Measurements from ENCODE around the gene ANKRD2. TPM values are rescaled to one million over a fixed set of nuclear protein-coding genes. Genes with fewer than 3 reads are reported as not detected.

The ANKRD2 gene
- total RNA-seq, 2 experiments from 2014 or later: not detected

DNA sequence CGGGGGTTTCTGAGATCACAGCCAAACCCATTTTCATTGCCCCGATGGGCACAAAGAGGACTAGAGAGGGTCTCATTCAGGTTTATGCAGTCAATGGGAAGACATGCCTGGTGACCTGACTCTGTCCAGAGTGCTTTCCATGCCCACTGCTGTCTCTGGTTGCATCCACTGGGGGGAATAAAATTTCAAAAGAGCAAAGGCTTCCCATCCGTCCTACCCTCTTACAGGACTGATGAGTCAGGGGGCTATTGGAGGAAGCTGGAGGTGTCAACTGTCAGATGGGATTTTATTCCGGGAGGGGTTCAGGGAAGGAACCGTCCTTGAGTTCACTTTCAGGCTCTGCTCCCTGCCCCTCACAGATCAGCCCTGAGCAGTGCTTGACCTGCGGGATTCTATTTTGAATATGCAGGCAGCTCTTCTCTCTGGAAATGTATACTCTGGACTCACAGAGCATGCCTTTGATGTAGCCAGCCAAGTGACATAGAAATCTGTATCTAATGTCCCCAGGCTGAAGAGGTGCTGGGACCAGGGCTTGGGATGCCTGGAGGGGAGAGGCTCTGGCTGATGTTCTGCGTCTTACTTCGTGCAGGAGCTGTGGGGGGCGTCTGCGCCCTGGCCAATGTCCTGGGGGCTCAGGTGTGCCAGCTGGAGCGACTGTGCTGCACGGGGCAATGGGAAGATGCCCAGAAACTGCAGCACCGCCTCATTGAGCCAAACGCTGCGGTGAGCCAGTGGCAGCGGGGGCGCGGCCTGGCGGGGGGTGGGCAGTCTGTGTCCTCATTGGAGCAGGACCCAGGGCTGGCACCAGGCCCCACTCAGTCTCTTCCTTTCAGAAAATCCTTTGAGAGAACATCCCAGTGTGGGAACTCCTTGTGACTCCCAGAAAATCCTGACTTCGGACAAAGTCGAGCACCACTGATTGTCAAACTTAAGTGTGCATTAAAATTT is 29.0 kb downstream of the ANKRD2 start:
- Histone ChIP-seq H3K4me1 (ENCODE audit: insufficient read depth, low read length) (no peaks in the 10 kb centered on the region), H3K36me3 (ENCODE audit: insufficient read depth, low read length) (no peaks in the 10 kb centered on the region), H3K4me3 (ENCODE audit: low read length) (no peak overlapping the region), H3K27me3 (ENCODE audit: control insufficient read depth in 1 of 2, insufficient read depth in 2 of 2, low read length in 2 of 2) (no peaks in the 10 kb centered on the region), H3K27ac (ENCODE audit: low read depth in 1 of 2, low read length in 2 of 2) (no peak overlapping the region), H3K9me3 (ENCODE audit: control insufficient read depth in 1 of 2, insufficient read depth in 1 of 2, low read length in 2 of 2) (no peaks in the 10 kb centered on the region)
- H3K27ac Mint-ChIP-seq: no peak overlapping the region
- H3K36me3 Mint-ChIP-seq (ENCODE audit: low read depth): no peaks in the 10 kb centered on the region
- POLR2A ChIA-PET: no interaction called here
- no peak for ATAC-seq (ENCODE audit: poor library complexity)
- CTCF ChIA-PET: no interaction called here
- no peak for DNase-seq
- H3K4me3 Mint-ChIP-seq: no peak overlapping the region
- no peaks in the 10 kb centered on the region for H3K4me1 Mint-ChIP-seq (ENCODE audit: low read depth)
- intact Hi-C loops (cut with DNase I, micrococcal nuclease): no loop called here
- TF ChIP-seq, protein P1, sequence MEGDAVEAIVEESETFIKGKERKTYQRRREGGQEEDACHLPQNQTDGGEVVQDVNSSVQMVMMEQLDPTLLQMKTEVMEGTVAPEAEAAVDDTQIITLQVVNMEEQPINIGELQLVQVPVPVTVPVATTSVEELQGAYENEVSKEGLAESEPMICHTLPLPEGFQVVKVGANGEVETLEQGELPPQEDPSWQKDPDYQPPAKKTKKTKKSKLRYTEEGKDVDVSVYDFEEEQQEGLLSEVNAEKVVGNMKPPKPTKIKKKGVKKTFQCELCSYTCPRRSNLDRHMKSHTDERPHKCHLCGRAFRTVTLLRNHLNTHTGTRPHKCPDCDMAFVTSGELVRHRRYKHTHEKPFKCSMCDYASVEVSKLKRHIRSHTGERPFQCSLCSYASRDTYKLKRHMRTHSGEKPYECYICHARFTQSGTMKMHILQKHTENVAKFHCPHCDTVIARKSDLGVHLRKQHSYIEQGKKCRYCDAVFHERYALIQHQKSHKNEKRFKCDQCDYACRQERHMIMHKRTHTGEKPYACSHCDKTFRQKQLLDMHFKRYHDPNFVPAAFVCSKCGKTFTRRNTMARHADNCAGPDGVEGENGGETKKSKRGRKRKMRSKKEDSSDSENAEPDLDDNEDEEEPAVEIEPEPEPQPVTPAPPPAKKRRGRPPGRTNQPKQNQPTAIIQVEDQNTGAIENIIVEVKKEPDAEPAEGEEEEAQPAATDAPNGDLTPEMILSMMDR (IDR thresholded peaks at IDR 0.05): no peak
- no peaks in the 10 kb centered on the region for H3K27me3 Mint-ChIP-seq
- no peaks in the 10 kb centered on the region for H3K9me3 Mint-ChIP-seq

DNA sequence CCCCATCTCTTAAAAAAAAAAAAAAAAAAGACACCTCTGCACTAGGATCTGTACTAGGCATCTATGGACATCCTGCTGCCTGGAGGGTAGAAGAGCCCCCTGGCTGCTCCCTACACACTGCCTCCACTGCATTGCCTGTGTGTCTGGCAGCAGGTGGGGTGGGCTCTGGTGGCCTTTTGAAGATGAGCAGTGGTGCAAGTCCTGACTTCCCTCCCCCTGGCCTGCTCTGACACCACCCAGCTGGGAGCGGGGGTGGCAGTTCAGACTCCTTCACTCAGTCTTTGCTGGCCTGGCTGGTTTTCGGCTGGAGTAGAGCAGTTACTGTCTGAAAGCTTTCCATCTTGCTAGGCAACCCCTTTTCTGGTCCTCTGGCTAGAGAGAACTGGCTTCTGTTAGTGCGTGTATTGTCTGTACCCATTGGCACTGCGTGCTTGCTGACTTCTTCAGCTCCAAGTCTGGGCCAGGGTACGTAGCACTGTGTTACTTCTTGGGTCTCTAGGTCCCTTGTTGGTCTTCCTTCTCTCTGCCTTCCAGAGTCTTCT is 34.6 kb downstream of the ANKRD2 start:
- no peaks in the 10 kb centered on the region for H3K4me1 Mint-ChIP-seq (ENCODE audit: low read depth)
- Histone ChIP-seq H3K36me3 (ENCODE audit: insufficient read depth, low read length) (no peaks in the 10 kb centered on the region), H3K27me3 (ENCODE audit: control insufficient read depth in 1 of 2, insufficient read depth in 2 of 2, low read length in 2 of 2) (peaks cover 0 to 4% of the 10 kb centered on the region in 2 experiments), H3K4me3 (ENCODE audit: low read length) (no peak overlapping the region), H3K4me1 (ENCODE audit: insufficient read depth, low read length) (no peaks in the 10 kb centered on the region), H3K27ac (ENCODE audit: low read depth in 1 of 2, low read length in 2 of 2) (no peak overlapping the region), H3K9me3 (ENCODE audit: control insufficient read depth in 1 of 2, insufficient read depth in 1 of 2, low read length in 2 of 2) (no peaks in the 10 kb centered on the region)
- no peak for ATAC-seq (ENCODE audit: poor library complexity)
- H3K27ac Mint-ChIP-seq: no peak overlapping the region
- no peak for DNase-seq
- H3K36me3 Mint-ChIP-seq (ENCODE audit: low read depth): no peaks in the 10 kb centered on the region
- CTCF ChIA-PET: no interaction called here
- POLR2A ChIA-PET: no interaction called here
- intact Hi-C loops (cut with DNase I, micrococcal nuclease): no loop called here
- TF ChIP-seq, protein P1 (IDR thresholded peaks at IDR 0.05): no peak
- no peaks in the 10 kb centered on the region for H3K27me3 Mint-ChIP-seq
- no peak overlapping the region for H3K4me3 Mint-ChIP-seq
- H3K9me3 Mint-ChIP-seq: no peaks in the 10 kb centered on the region

DNA sequence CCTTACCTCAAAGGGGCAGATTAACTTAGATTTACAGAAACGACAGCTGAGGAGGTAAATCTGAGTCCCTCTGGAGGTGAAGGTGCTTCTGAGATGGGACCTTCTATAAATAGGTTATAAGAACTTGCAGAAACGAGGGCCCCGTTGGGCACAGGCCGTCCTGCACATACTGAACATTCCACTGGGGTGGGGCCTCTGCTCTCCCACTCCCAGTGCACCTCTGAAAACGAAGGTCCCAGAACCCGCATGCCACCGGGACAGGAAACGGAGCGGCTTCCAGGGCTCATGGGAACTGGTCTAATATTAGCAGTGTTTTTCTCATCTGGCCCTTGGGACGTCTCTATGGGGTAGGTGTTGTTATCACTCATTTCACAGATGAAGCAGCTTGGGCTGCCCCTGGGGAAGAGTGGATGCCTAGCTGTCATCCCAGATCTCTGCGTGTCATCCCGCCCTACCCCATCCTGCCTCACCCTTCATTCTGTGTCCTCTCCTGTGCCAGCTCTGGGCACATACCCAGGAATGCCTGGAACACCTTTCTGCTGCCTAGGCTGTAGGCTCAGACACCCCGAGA is 36.5 kb downstream of the ANKRD2 start:
- Histone ChIP-seq H3K4me3 (ENCODE audit: low read length) (no peak overlapping the region), H3K36me3 (ENCODE audit: insufficient read depth, low read length) (no peaks in the 10 kb centered on the region), H3K27ac (ENCODE audit: low read depth in 1 of 2, low read length in 2 of 2) (no peak overlapping the region), H3K27me3 (ENCODE audit: control insufficient read depth in 1 of 2, insufficient read depth in 2 of 2, low read length in 2 of 2) (peaks cover 0 to 4% of the 10 kb centered on the region in 2 experiments), H3K4me1 (ENCODE audit: insufficient read depth, low read length) (no peaks in the 10 kb centered on the region), H3K9me3 (ENCODE audit: control insufficient read depth in 1 of 2, insufficient read depth in 1 of 2, low read length in 2 of 2) (no peaks in the 10 kb centered on the region)
- CTCF ChIA-PET: interaction anchor here (1.5 kb wide), 1 partner anchor 37 kb away, joined by 4 read pairs; no protein-coding TSS in a partner anchor
- Mint-ChIP-seq H3K9me3 (no peaks in the 10 kb centered on the region), H3K36me3 (ENCODE audit: low read depth) (no peaks in the 10 kb centered on the region), H3K4me1 (ENCODE audit: low read depth) (no peaks in the 10 kb centered on the region), H3K27ac (no peak overlapping the region), H3K4me3 (no peak overlapping the region), H3K27me3 (no peaks in the 10 kb centered on the region)
- DNase-seq (no peak), ATAC-seq (ENCODE audit: poor library complexity) (no peak)
- POLR2A ChIA-PET: no interaction called here
- intact Hi-C loops (cut with DNase I, micrococcal nuclease): no loop called here
- TF ChIP-seq, protein P1 (IDR thresholded peaks at IDR 0.05): no peak

Data from CD4-positive, alpha-beta T cell (primary cell).